Mesenteric fat pad (tissue), 1 donor: Measurements from ENCODE around the gene ZDHHC14. TPM values are rescaled to one million over a fixed set of nuclear protein-coding genes. Genes with fewer than 3 reads are reported as not detected.
"Not testable (repeated sequence)": the region's sequence is repeated elsewhere in the genome, so short reads cannot be mapped to it uniquely, and the experiment has no call there.

Experiments
- DNase-seq: peaks from one replicate; pipeline ENCODE4 v3.0.0-alpha.2; 2020; ENCODE audit warnings: low spot score
- total RNA-seq: library from RNA; stranded (reverse); fragmentation: NEBNext Ultra II Directional; extraction: Animal tissue kit (Norgen Biotek cat#: 25700); gene quantifications from one replicate; pipeline ENCODE4 v1.2.1, GENCODE V29; 2021
- donor health status: DM: yes; HTN: yes; CAD: no.

Gene ZDHHC14
- total RNA-seq, 1 donor from 2014 or later = 8.5 TPM

GRCh38 chr6:157676241-157676640 lies 295.3 kb downstream of the ZDHHC14 start:
- peak; percentile 72 for DNase-seq

GRCh38 chr6:157677235-157677634 lies 296.2 kb downstream of the ZDHHC14 start:
- DNase-seq = no peak

- no peak for DNase-seq
Observed at GRCh38 chr6:157679605-157680580, 298.9 kb downstream of the ZDHHC14 start.

GRCh38 chr6:157681041-157681650 lies 300.2 kb downstream of the ZDHHC14 start:
- no peak for DNase-seq

GRCh38 chr6:157682856-157683481 lies 302.0 kb downstream of the ZDHHC14 start:
- no peak for DNase-seq

GRCh38 chr6:157683707-157684106 lies 302.7 kb downstream of the ZDHHC14 start:
- no peak for DNase-seq

- no peak for DNase-seq
Observed at GRCh38 chr6:157684620-157685299, 303.8 kb downstream of the ZDHHC14 start.

- DNase-seq = no peak
Observed at GRCh38 chr6:157685596-157686280, 304.7 kb downstream of the ZDHHC14 start.

GRCh38 chr6:157688275-157688959 lies 307.4 kb downstream of the ZDHHC14 start:
- peak; percentile 72 for DNase-seq

- DNase-seq = peak; percentile 51
Observed at GRCh38 chr6:157688960-157689599, 308.1 kb downstream of the ZDHHC14 start.

GRCh38 chr6:157689875-157690274 lies 308.9 kb downstream of the ZDHHC14 start:
- peak; percentile 69 for DNase-seq

GRCh38 chr6:157690441-157691210 lies 309.6 kb downstream of the ZDHHC14 start:
- DNase-seq = peak; percentile 68

- DNase-seq = not testable (repeated sequence)
Observed at GRCh38 chr6:157691621-157692020, 310.6 kb downstream of the ZDHHC14 start.

GRCh38 chr6:157693867-157694266 lies 312.9 kb downstream of the ZDHHC14 start:
- no peak for DNase-seq

GRCh38 chr6:157695301-157696040 lies 314.5 kb downstream of the ZDHHC14 start:
- no peak for DNase-seq

GRCh38 chr6:157699777-157700636 lies 319.0 kb downstream of the ZDHHC14 start:
- DNase-seq = no peak

GRCh38 chr6:157706351-157706750 lies 325.4 kb downstream of the ZDHHC14 start:
- not testable (repeated sequence) for DNase-seq
